ENCODE results near the gene RBM34.
"Not testable (repeated sequence)": the region's sequence is repeated elsewhere in the genome, so short reads cannot be mapped to it uniquely, and the experiment has no call there.

RBM34 gene

GRCh38 chr1:235160957-235161684, at the start of gene RBM34:
RBM34 (minus strand) TSS chr1:235161250; CDS start chr1:235161226, 24 bp downstream.
- TF ChIP-seq CTCF (IDR thresholded peaks at IDR 0.05; ENCODE audit: low read depth, low read length, missing control alignments), result peak; percentile 21
- in situ Hi-C loops (cut with HindIII; ENCODE audit: low sequenced_read_pairs), result no loop called here
- H3K4me3 ChIP-seq (ENCODE audit: low read depth, low read length), result peak within 1 kb of the TSS; percentile 65
- DNase-seq (ENCODE audit: low read depth), result peak; percentile 77

GRCh38 chr1:235207209-235207565, 46.1 kb upstream of the RBM34 start:
- DNase-seq (ENCODE audit: low read depth), result peak; percentile 9
- in situ Hi-C loops (cut with HindIII; ENCODE audit: low sequenced_read_pairs), result no loop called here
- H3K4me3 ChIP-seq (ENCODE audit: low read depth, low read length), result no peak overlapping the region
- no peak for TF ChIP-seq CTCF (IDR thresholded peaks at IDR 0.05; ENCODE audit: low read depth, low read length, missing control alignments)

- no peak overlapping the region for H3K4me3 ChIP-seq (ENCODE audit: low read depth, low read length)
- in situ Hi-C loops (cut with HindIII; ENCODE audit: low sequenced_read_pairs), result no loop called here
- no peak for DNase-seq (ENCODE audit: low read depth)
- TF ChIP-seq CTCF (IDR thresholded peaks at IDR 0.05; ENCODE audit: low read depth, low read length, missing control alignments), result no peak
Observed at GRCh38 chr1:235206533-235207208, 45.6 kb upstream of the RBM34 start.

- H3K4me3 ChIP-seq (ENCODE audit: low read depth, low read length), result no peak overlapping the region
- TF ChIP-seq CTCF (IDR thresholded peaks at IDR 0.05; ENCODE audit: low read depth, low read length, missing control alignments), result no peak
- in situ Hi-C loops (cut with HindIII; ENCODE audit: low sequenced_read_pairs), result no loop called here
- DNase-seq (ENCODE audit: low read depth), result no peak
Observed at GRCh38 chr1:235205687-235206086, 44.6 kb upstream of the RBM34 start.

GRCh38 chr1:235203428-235203827, 42.4 kb upstream of the RBM34 start:
- no peak for DNase-seq (ENCODE audit: low read depth)
- no peak for TF ChIP-seq CTCF (IDR thresholded peaks at IDR 0.05; ENCODE audit: low read depth, low read length, missing control alignments)
- no peak overlapping the region for H3K4me3 ChIP-seq (ENCODE audit: low read depth, low read length)
- in situ Hi-C loops (cut with HindIII; ENCODE audit: low sequenced_read_pairs), result no loop called here

GRCh38 chr1:235202447-235202846, 41.4 kb upstream of the RBM34 start:
- in situ Hi-C loops (cut with HindIII; ENCODE audit: low sequenced_read_pairs); DNase-seq (ENCODE audit: low read depth); H3K4me3 ChIP-seq (ENCODE audit: low read depth, low read length): not testable (repeated sequence)

- in situ Hi-C loops (cut with HindIII; ENCODE audit: low sequenced_read_pairs), result no loop called here
- peak; percentile 67 for TF ChIP-seq CTCF (IDR thresholded peaks at IDR 0.05; ENCODE audit: low read depth, low read length, missing control alignments)
- peak; percentile 71 for DNase-seq (ENCODE audit: low read depth)
- no peak overlapping the region for H3K4me3 ChIP-seq (ENCODE audit: low read depth, low read length)
Observed at GRCh38 chr1:235199441-235199840, 38.4 kb upstream of the RBM34 start.

Data from astrocyte of the cerebellum (primary cell).